GM23338 (cell line): Measurements from ENCODE around the gene CDYL2. TPM values are rescaled to one million over a fixed set of nuclear protein-coding genes. Genes with fewer than 3 reads are reported as not detected.

Experiments
- ATAC-seq: fragments of 200-7000 bp; cut with Tn5 transposase; 3 replicates; pipeline ENCODE4 v1.9.1; 2020
- DNase-seq: peaks from one replicate; pipeline ENCODE4 v3.0.0-alpha.2; 2015; ENCODE audit warnings: low spot score
- H2AFZ ChIP-seq: fragments of 200-600 bp; sonication (generic); 2 replicates; pipeline ENCODE4 v1.8.0; 2016; ENCODE audit warnings: antibody characterized with exemption, mild to moderate bottlenecking, moderate library complexity
- H3F3A ChIP-seq: fragments of 200-600 bp; sonication (generic); replicated peaks from 2 replicates; pipeline ENCODE4 v1.8.0; 2017; ENCODE audit warnings: antibody characterized with exemption, mixed run types, low read depth
- H3K27ac ChIP-seq: fragments of 200-600 bp; sonication (generic); 2 replicates; pipeline ENCODE4 v1.6.1; 2016; ENCODE audit warnings: low read depth
- H3K27me3 ChIP-seq: fragments of 200-600 bp; sonication (generic); 2 replicates; pipeline ENCODE4 v1.8.0; 2016; ENCODE audit warnings: mild to moderate bottlenecking, mixed run types, moderate library complexity; ENCODE audit not compliant: insufficient read depth
- H3K36me3 ChIP-seq: fragments of 200-600 bp; sonication (generic); 2 replicates; pipeline ENCODE4 v1.8.0; 2016; ENCODE audit warnings: mild to moderate bottlenecking; ENCODE audit not compliant: insufficient read depth
- H3K4me1 ChIP-seq: fragments of 200-600 bp; sonication (generic); 2 replicates; pipeline ENCODE4 v1.8.0; 2016; ENCODE audit warnings: mild to moderate bottlenecking, moderate library complexity; ENCODE audit not compliant: insufficient read depth
- H3K4me2 ChIP-seq: fragments of 200-600 bp; sonication (generic); 2 replicates; pipeline ENCODE4 v1.7.1; 2017; ENCODE audit warnings: mixed run types
- H3K4me3 ChIP-seq: fragments of 200-600 bp; sonication (generic); 2 replicates; pipeline ENCODE4 v1.6.1; 2016; ENCODE audit warnings: mixed run types
- H3K79me2 ChIP-seq: fragments of 200-600 bp; sonication (generic); replicated peaks from 2 replicates; pipeline ENCODE4 v1.8.0; 2017; ENCODE audit warnings: mild to moderate bottlenecking; ENCODE audit not compliant: insufficient read depth
- H3K9me2 ChIP-seq: fragments of 200-600 bp; sonication (generic); 2 replicates; pipeline ENCODE4 v1.8.0; 2017; ENCODE audit not compliant: insufficient read depth
- H4K20me1 ChIP-seq: fragments of 200-600 bp; sonication (generic); replicated peaks from 2 replicates; pipeline ENCODE4 v1.8.0; 2017; ENCODE audit warnings: mild to moderate bottlenecking; ENCODE audit not compliant: insufficient read depth
- H3K27ac Mint-ChIP-seq: 2 replicates; pipeline ENCODE4 v1.8.0; 2020; ENCODE audit warnings: inconsistent platforms, mild to moderate bottlenecking, moderate library complexity, mixed read lengths
- H3K27me3 Mint-ChIP-seq: 3 replicates; pipeline ENCODE4 v1.8.0; 2022; ENCODE audit warnings: low read depth, mild to moderate bottlenecking, moderate library complexity, mixed read lengths, inconsistent platforms; ENCODE audit not compliant: insufficient read depth, poor library complexity
- H3K36me3 Mint-ChIP-seq: 3 replicates; pipeline ENCODE4 v1.8.0; 2021; ENCODE audit warnings: low read depth, mild to moderate bottlenecking, inconsistent platforms, moderate library complexity, mixed read lengths
- H3K4me1 Mint-ChIP-seq: 3 replicates; pipeline ENCODE4 v1.8.0; 2020; ENCODE audit warnings: mild to moderate bottlenecking, inconsistent platforms, mixed read lengths
- H3K4me3 Mint-ChIP-seq: 3 replicates; pipeline ENCODE4 v1.8.0; 2021; ENCODE audit warnings: moderate library complexity, mild to moderate bottlenecking, inconsistent platforms, mixed read lengths
- H3K9me3 Mint-ChIP-seq: 3 replicates; pipeline ENCODE4 v1.8.0; 2020; ENCODE audit warnings: moderate library complexity, mild to moderate bottlenecking, inconsistent platforms, mixed read lengths
- CREB1 ChIP-seq: fragments of 250-450 bp; sonication (Bioruptor Pico); IDR thresholded peaks from 2 replicates; pipeline ENCODE4 v1.5.0; 2020; ENCODE audit warnings: low read depth, mild to moderate bottlenecking, moderate library complexity
- EZH2 ChIP-seq: fragments of 200-600 bp; sonication (generic); IDR thresholded peaks from one replicate; pipeline ENCODE4 v1.8.0; 2017; ENCODE audit warnings: antibody characterized with exemption, mild to moderate bottlenecking, low read depth; ENCODE audit not compliant: unreplicated experiment
- EZH2phosphoT487 ChIP-seq: fragments of 200-600 bp; sonication (generic); IDR thresholded peaks from one replicate; pipeline ENCODE4 v1.8.1; 2018; ENCODE audit warnings: antibody characterized with exemption; ENCODE audit not compliant: unreplicated experiment
- JUNB ChIP-seq: IDR thresholded peaks from one replicate; pipeline ENCODE4 v1.6.1; 2016; ENCODE audit warnings: antibody characterized with exemption; ENCODE audit not compliant: unreplicated experiment
- POLR2AphosphoS5 ChIP-seq: IDR thresholded peaks from 2 replicates; pipeline ENCODE4 v1.6.1; 2016; ENCODE audit warnings: antibody characterized with exemption, low read depth
- REST ChIP-seq: IDR thresholded peaks from one replicate; pipeline ENCODE4 v1.6.1; 2018; ENCODE audit warnings: antibody characterized with exemption; ENCODE audit not compliant: unreplicated experiment
- STAT1 ChIP-seq: IDR thresholded peaks from one replicate; pipeline ENCODE4 v1.6.1; 2016; ENCODE audit warnings: antibody characterized with exemption; ENCODE audit not compliant: unreplicated experiment
- ZNF114 ChIP-seq: fragments of 250-450 bp; sonication (Bioruptor Pico); IDR thresholded peaks from 2 replicates; pipeline ENCODE4 v1.5.0; 2020; ENCODE audit warnings: mild to moderate bottlenecking, moderate library complexity
- ZNF331 ChIP-seq: fragments of 250-450 bp; sonication (Bioruptor Pico); IDR thresholded peaks from 2 replicates; pipeline ENCODE4 v1.5.0; 2020; ENCODE audit warnings: low read depth, mild to moderate bottlenecking, moderate library complexity
- polyA plus RNA-seq: library from polyadenylated mRNA; unstranded; fragments of >200 nt; fragmentation: Nextera tagmentation; extraction: Ambion mirVana; gene quantifications from 2 replicates; pipeline ENCODE4 v1.2.1, GENCODE V29; 2016
- total RNA-seq: library from RNA; depleted of rRNA; stranded (reverse); fragments of >200 nt; shearing (Covaris generic); gene quantifications from 2 replicates; pipeline ENCODE4 v1.2.3, GENCODE V29; 2014
- TF ChIP-seq, protein P1 (sequence below): IDR thresholded peaks from 2 replicates; pipeline ENCODE4 v1.6.1; 2016; ENCODE audit warnings: antibody characterized with exemption
- TF ChIP-seq, protein P2 (sequence below), 2 experiments: fragments of 200-600 bp in 1 of 2; sonication (generic) in 1 of 2; conservative IDR thresholded peaks; 2 replicates each; pipeline versions ENCODE4 v1.5.1 to v1.6.1; 2016 to 2017; ENCODE audit warnings: antibody characterized with exemption in 2 of 2, low read depth in 2 of 2, mild to moderate bottlenecking in 2 of 2, moderate library complexity in 1 of 2

The CDYL2 gene
- total and polyA plus RNA-seq, 2 experiments from 2014 or later, result 0.82 to 4.3 TPM

GRCh38 chr16:80627108-80627507 is 177.3 kb downstream of the CDYL2 start:
- Mint-ChIP-seq H3K36me3 (no peaks in the 10 kb centered on the region), H3K27ac (no peak overlapping the region), H3K4me1 (no peaks in the 10 kb centered on the region), H3K4me3 (no peak overlapping the region), H3K27me3 (peaks cover 3% of the 10 kb centered on the region), H3K9me3 (peaks cover 33% of the 10 kb centered on the region)
- Histone ChIP-seq H3K36me3 (no peaks in the 10 kb centered on the region), H3K4me2 (no peak overlapping the region), H3K9me2 (no peaks in the 10 kb centered on the region), H3F3A (no peaks in the 10 kb centered on the region), H4K20me1 (no peaks in the 10 kb centered on the region), H3K79me2 (no peaks in the 10 kb centered on the region), H3K4me1 (no peaks in the 10 kb centered on the region), H2AFZ (no peak overlapping the region), H3K27me3 (no peaks in the 10 kb centered on the region), H3K27ac (no peak overlapping the region), H3K4me3 (no peak overlapping the region)
- DNase-seq (no peak), ATAC-seq (no peak)
- TF ChIP-seq STAT1, result no peak
- no peak for TF ChIP-seq EZH2phosphoT487
- no peak for TF ChIP-seq REST
- TF ChIP-seq ZNF331, result no peak
- TF ChIP-seq ZNF114 (CRISPR knock-in tag), result no peak
- TF ChIP-seq POLR2AphosphoS5, result no peak

DNA sequence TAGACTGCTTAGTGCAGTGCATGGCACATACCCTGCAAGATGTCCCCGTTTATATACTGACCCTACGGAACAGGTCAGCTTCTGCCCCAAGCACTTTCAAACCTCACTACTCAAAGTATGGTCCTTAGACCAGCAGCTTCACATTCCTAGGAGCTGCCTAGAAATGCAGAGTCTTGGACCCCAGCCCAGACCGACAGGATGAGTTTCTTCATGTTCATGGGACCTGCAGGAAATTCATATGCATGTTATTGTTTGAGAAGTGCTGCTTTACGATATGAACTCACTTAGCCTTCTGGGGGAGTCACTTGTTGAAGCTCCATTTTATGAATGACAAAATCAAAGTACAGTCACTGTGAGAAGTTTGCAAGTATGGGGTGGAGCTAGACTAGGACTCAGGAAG is 181.0 kb downstream of the CDYL2 start:
- DNase-seq (no peak), ATAC-seq (no peak)
- Mint-ChIP-seq H3K27ac (no peak overlapping the region; the same call in 1 of the 2 replicates), H3K36me3 (no peaks in the 10 kb centered on the region), H3K4me1 (no peaks in the 10 kb centered on the region), H3K27me3 (peaks cover 2% of the 10 kb centered on the region), H3K9me3 (peaks cover 30% of the 10 kb centered on the region), H3K4me3 (no peak overlapping the region)
- Histone ChIP-seq H4K20me1 (no peaks in the 10 kb centered on the region), H3F3A (no peaks in the 10 kb centered on the region), H3K9me2 (no peaks in the 10 kb centered on the region), H3K79me2 (no peaks in the 10 kb centered on the region), H3K4me1 (no peaks in the 10 kb centered on the region), H3K36me3 (no peaks in the 10 kb centered on the region), H3K27me3 (no peaks in the 10 kb centered on the region), H3K27ac (no peak overlapping the region), H2AFZ (no peak overlapping the region), H3K4me3 (no peak overlapping the region), H3K4me2 (no peak overlapping the region)
- no peak for TF ChIP-seq REST
- TF ChIP-seq CREB1, result no peak
- TF ChIP-seq EZH2, result no peak
- no peak for TF ChIP-seq POLR2AphosphoS5
- TF ChIP-seq, protein P1, sequence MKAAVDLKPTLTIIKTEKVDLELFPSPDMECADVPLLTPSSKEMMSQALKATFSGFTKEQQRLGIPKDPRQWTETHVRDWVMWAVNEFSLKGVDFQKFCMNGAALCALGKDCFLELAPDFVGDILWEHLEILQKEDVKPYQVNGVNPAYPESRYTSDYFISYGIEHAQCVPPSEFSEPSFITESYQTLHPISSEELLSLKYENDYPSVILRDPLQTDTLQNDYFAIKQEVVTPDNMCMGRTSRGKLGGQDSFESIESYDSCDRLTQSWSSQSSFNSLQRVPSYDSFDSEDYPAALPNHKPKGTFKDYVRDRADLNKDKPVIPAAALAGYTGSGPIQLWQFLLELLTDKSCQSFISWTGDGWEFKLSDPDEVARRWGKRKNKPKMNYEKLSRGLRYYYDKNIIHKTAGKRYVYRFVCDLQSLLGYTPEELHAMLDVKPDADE, result no peak
- TF ChIP-seq, protein P2, sequence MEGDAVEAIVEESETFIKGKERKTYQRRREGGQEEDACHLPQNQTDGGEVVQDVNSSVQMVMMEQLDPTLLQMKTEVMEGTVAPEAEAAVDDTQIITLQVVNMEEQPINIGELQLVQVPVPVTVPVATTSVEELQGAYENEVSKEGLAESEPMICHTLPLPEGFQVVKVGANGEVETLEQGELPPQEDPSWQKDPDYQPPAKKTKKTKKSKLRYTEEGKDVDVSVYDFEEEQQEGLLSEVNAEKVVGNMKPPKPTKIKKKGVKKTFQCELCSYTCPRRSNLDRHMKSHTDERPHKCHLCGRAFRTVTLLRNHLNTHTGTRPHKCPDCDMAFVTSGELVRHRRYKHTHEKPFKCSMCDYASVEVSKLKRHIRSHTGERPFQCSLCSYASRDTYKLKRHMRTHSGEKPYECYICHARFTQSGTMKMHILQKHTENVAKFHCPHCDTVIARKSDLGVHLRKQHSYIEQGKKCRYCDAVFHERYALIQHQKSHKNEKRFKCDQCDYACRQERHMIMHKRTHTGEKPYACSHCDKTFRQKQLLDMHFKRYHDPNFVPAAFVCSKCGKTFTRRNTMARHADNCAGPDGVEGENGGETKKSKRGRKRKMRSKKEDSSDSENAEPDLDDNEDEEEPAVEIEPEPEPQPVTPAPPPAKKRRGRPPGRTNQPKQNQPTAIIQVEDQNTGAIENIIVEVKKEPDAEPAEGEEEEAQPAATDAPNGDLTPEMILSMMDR (conservative IDR thresholded peaks at IDR 0.05; ENCODE audit: low read depth in 2 of 2), result no peak
- TF ChIP-seq JUNB, result no peak
